ENCODE measurements around the gene ZNF865. TPM values are rescaled to one million over a fixed set of nuclear protein-coding genes. Genes with fewer than 3 reads are reported as not detected.

Gene ZNF865
- total and polyA plus RNA-seq, 10 of the 15 experiments (the other 5 are each of a cell fraction or from before 2014, with no cell fraction given) = 0.02 to 18.3 (median 0.90) TPM

DNA sequence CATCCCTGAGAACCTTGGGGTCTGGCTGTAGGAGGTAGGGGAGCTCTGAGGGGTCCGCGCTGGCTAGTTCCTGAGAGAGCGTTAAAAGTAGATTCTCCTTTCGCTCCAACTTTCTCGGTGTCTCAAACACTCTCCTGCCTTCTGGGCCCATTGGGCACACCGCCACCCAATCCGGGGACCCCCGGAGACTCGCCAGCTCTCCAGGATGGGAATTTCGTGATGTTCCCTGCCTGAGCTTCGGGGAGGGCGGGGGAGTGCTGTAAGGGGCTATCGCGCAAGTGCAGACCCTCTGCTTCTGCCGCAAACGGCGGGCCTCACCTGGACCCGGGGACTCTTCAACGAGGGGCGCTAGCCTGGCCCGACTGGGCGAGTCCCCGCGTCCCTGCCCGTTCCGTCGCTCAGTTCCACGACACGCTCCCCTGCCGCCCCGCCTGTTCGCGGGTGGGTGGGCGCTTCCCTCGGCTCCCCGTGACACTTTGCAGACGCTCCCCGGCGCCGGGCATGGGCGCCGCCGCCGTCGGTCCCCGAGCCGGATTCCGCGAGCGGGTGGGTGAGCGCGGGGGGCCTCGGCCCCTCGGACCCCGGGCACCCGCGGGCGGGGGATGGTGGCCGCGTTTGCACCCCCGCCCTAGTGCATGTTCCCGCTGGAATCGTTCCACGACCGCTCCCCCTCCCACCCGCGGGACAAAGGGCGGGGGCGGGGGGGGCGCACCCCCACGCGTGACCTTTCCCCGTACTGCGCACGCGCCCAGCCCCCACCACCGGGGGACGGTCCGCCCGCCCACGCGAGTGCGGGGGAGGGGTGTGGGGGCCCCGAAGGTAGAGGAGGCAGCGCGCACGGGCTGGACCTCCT lies 42.5 kb downstream of the ZNF865 start, which contains the start of gene CCDC106 (continued):
- TF ChIP-seq, protein P1, sequence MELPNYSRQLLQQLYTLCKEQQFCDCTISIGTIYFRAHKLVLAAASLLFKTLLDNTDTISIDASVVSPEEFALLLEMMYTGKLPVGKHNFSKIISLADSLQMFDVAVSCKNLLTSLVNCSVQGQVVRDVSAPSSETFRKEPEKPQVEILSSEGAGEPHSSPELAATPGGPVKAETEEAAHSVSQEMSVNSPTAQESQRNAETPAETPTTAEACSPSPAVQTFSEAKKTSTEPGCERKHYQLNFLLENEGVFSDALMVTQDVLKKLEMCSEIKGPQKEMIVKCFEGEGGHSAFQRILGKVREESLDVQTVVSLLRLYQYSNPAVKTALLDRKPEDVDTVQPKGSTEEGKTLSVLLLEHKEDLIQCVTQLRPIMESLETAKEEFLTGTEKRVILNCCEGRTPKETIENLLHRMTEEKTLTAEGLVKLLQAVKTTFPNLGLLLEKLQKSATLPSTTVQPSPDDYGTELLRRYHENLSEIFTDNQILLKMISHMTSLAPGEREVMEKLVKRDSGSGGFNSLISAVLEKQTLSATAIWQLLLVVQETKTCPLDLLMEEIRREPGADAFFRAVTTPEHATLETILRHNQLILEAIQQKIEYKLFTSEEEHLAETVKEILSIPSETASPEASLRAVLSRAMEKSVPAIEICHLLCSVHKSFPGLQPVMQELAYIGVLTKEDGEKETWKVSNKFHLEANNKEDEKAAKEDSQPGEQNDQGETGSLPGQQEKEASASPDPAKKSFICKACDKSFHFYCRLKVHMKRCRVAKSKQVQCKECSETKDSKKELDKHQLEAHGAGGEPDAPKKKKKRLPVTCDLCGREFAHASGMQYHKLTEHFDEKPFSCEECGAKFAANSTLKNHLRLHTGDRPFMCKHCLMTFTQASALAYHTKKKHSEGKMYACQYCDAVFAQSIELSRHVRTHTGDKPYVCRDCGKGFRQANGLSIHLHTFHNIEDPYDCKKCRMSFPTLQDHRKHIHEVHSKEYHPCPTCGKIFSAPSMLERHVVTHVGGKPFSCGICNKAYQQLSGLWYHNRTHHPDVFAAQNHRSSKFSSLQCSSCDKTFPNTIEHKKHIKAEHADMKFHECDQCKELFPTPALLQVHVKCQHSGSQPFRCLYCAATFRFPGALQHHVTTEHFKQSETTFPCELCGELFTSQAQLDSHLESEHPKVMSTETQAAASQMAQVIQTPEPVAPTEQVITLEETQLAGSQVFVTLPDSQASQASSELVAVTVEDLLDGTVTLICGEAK (IDR thresholded peaks at IDR 0.05; ENCODE audit: borderline replicate concordance) = no peak; the same call in 1 of the 2 replicates
- TF ChIP-seq NFYA (IDR thresholded peaks at IDR 0.05; ENCODE audit: borderline replicate concordance, low read depth, low read length) = no peak
- no peak for TF ChIP-seq TCF7 (IDR thresholded peaks at IDR 0.05; ENCODE audit: borderline replicate concordance)
- TF ChIP-seq HDAC6 (IDR thresholded peaks at IDR 0.05; ENCODE audit: unreplicated experiment) = no peak
- TF ChIP-seq, protein P2, sequence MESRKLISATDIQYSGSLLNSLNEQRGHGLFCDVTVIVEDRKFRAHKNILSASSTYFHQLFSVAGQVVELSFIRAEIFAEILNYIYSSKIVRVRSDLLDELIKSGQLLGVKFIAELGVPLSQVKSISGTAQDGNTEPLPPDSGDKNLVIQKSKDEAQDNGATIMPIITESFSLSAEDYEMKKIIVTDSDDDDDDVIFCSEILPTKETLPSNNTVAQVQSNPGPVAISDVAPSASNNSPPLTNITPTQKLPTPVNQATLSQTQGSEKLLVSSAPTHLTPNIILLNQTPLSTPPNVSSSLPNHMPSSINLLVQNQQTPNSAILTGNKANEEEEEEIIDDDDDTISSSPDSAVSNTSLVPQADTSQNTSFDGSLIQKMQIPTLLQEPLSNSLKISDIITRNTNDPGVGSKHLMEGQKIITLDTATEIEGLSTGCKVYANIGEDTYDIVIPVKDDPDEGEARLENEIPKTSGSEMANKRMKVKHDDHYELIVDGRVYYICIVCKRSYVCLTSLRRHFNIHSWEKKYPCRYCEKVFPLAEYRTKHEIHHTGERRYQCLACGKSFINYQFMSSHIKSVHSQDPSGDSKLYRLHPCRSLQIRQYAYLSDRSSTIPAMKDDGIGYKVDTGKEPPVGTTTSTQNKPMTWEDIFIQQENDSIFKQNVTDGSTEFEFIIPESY (IDR thresholded peaks at IDR 0.05) = no peak
- TF ChIP-seq TAF1 (IDR thresholded peaks at IDR 0.05; ENCODE audit: borderline replicate concordance, low read depth, low read length) = no peak
- peak; percentile 82 for TF ChIP-seq LARP7 (IDR thresholded peaks at IDR 0.05)
- no peak for TF ChIP-seq TBL1XR1 (IDR thresholded peaks at IDR 0.05; ENCODE audit: low read depth, low read length)
- TF ChIP-seq TCF3 (IDR thresholded peaks at IDR 0.05; ENCODE audit: borderline replicate concordance, insufficient read depth, low read depth, low read length) = no peak
- TF ChIP-seq, protein P3, sequence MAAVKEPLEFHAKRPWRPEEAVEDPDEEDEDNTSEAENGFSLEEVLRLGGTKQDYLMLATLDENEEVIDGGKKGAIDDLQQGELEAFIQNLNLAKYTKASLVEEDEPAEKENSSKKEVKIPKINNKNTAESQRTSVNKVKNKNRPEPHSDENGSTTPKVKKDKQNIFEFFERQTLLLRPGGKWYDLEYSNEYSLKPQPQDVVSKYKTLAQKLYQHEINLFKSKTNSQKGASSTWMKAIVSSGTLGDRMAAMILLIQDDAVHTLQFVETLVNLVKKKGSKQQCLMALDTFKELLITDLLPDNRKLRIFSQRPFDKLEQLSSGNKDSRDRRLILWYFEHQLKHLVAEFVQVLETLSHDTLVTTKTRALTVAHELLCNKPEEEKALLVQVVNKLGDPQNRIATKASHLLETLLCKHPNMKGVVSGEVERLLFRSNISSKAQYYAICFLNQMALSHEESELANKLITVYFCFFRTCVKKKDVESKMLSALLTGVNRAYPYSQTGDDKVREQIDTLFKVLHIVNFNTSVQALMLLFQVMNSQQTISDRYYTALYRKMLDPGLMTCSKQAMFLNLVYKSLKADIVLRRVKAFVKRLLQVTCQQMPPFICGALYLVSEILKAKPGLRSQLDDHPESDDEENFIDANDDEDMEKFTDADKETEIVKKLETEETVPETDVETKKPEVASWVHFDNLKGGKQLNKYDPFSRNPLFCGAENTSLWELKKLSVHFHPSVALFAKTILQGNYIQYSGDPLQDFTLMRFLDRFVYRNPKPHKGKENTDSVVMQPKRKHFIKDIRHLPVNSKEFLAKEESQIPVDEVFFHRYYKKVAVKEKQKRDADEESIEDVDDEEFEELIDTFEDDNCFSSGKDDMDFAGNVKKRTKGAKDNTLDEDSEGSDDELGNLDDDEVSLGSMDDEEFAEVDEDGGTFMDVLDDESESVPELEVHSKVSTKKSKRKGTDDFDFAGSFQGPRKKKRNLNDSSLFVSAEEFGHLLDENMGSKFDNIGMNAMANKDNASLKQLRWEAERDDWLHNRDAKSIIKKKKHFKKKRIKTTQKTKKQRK (IDR thresholded peaks at IDR 0.05; ENCODE audit: low read depth, low read length) = no peak
- no peak for TF ChIP-seq NFYB (IDR thresholded peaks at IDR 0.05; ENCODE audit: insufficient read depth, low read depth, low read length)
- no peak for TF ChIP-seq RCOR1 (conservative IDR thresholded peaks at IDR 0.05; ENCODE audit: low read depth, low read length)
- TF ChIP-seq, protein P4, sequence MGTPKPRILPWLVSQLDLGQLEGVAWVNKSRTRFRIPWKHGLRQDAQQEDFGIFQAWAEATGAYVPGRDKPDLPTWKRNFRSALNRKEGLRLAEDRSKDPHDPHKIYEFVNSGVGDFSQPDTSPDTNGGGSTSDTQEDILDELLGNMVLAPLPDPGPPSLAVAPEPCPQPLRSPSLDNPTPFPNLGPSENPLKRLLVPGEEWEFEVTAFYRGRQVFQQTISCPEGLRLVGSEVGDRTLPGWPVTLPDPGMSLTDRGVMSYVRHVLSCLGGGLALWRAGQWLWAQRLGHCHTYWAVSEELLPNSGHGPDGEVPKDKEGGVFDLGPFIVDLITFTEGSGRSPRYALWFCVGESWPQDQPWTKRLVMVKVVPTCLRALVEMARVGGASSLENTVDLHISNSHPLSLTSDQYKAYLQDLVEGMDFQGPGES (IDR thresholded peaks at IDR 0.05) = peak; percentile 94
- no peak for TF ChIP-seq FOS (IDR thresholded peaks at IDR 0.05; ENCODE audit: borderline replicate concordance, extremely low read depth, insufficient read length)
- no peak for TF ChIP-seq CBX3 (IDR thresholded peaks at IDR 0.05; ENCODE audit: borderline replicate concordance, low read depth)
- TF ChIP-seq RELA (IDR thresholded peaks at IDR 0.05; ENCODE audit: borderline replicate concordance, partially characterized antibody) = peak; percentile 54
- TF ChIP-seq SPI1 (IDR thresholded peaks at IDR 0.05; ENCODE audit: borderline replicate concordance, insufficient read depth, low read depth, low read length) = no peak
